Type B pancreatic cell (in vitro differentiated cells): Measurements from ENCODE around the gene DARS1. TPM values are rescaled to one million over a fixed set of nuclear protein-coding genes. Genes with fewer than 3 reads are reported as not detected.

ENCODE experiments used
- DNase-seq: peaks from one replicate; pipeline ENCODE4 v3.0.0; 2021; ENCODE audit warnings: mixed read lengths; ENCODE audit not compliant: unreplicated experiment; ENCODE audit errors: extremely low spot score
- H3K27ac Mint-ChIP-seq: 2 replicates; pipeline ENCODE4 v1.8.0; 2021; ENCODE audit warnings: mild to moderate bottlenecking, mixed read lengths
- H3K27me3 Mint-ChIP-seq: 2 replicates; pipeline ENCODE4 v1.8.0; 2021; ENCODE audit warnings: mixed read lengths
- H3K36me3 Mint-ChIP-seq: 2 replicates; pipeline ENCODE4 v1.8.0; 2021; ENCODE audit warnings: mixed read lengths
- H3K4me1 Mint-ChIP-seq: one replicate; pipeline ENCODE4 v1.8.0; 2021; ENCODE audit warnings: mixed read lengths; ENCODE audit not compliant: unreplicated experiment
- H3K4me3 Mint-ChIP-seq: 2 replicates; pipeline ENCODE4 v1.8.0; 2021; ENCODE audit warnings: mild to moderate bottlenecking, mixed read lengths
- H3K9me3 Mint-ChIP-seq: 2 replicates; pipeline ENCODE4 v1.8.0; 2021; ENCODE audit warnings: mixed read lengths
- long read RNA-seq: library from polyadenylated mRNA; unstranded; transcript quantifications from one replicate; pipeline ENCODE4 v2.0.0, GENCODE V29; 2020
- total RNA-seq: library from RNA; stranded (reverse); gene quantifications from 2 replicates; pipeline ENCODE4 v1.2.1, GENCODE V29; 2021; ENCODE audit warnings: low replicate concordance
- TF ChIP-seq, protein P1 (sequence below): fragments of 200-600 bp; sonication (generic); conservative IDR thresholded peaks from 2 replicates; pipeline ENCODE4 v1.5.0; 2021; ENCODE audit warnings: antibody characterized with exemption, mild to moderate bottlenecking

Gene DARS1
- 46.0 and 58.4 TPM in 2 replicates for total RNA-seq
- long read RNA-seq, transcript DARS-201 (16 exons, 2,361 nt), result major isoform, 430 of 472 reads
- long read RNA-seq, partial matches to known transcripts, result 25 of 472 reads
- long read RNA-seq, other reads (novel, unspliced or antisense), result 15 of 472 reads

DNA sequence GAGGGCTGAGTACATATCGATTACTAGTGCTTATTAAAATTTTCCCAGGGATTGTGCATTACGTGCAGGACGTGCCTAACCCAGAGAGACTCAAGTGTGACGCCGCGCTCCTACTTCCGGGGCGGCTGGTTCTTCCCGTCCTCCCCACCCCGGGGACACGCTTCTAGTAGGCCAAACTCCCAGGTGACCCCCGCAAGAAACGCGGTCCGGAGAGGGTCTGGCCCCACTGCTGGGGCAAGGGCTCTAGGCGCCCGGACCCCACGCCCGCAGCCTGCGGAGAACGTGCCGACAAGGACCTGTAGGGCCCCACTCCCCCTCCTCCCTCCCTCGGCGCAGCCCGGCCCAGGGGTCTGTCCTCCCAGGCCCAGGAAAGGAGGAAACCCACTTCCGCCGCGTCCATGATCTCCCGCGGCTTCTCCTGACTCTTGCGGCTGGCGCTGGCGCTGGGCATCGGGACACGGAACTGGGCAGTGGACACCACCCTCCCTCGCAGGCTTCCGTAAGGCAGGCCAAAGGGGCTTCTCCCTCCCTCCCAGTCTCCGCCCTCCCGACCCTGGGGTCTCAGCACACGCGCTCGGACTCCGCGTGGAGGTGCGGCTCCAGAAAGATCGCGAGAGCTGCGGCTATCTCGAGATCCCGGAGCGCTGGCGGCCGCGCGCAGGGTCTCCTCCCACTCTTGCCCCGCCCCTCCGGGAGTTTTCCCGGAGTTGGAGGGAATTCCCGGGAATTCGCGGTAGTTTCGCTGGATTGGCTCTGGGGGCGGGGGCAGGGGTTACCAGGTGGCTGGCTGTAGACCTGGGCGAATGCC is at the start of gene DARS1:
TSS of gene DARS1 (minus strand) at position 609 of the 808 bp plus-strand sequence. CDS start at position 451, 158 bp downstream.
- Mint-ChIP-seq H3K4me1 (peaks cover 9% of the 10 kb centered on the region), H3K4me3 (peak within 1 kb of the TSS; percentile 97), H3K27me3 (no peaks in the 10 kb centered on the region), H3K9me3 (no peaks in the 10 kb centered on the region), H3K27ac (peak within 1 kb of the TSS; percentile 97), H3K36me3 (peaks cover 3% of the 10 kb centered on the region)
- TF ChIP-seq, protein P1, sequence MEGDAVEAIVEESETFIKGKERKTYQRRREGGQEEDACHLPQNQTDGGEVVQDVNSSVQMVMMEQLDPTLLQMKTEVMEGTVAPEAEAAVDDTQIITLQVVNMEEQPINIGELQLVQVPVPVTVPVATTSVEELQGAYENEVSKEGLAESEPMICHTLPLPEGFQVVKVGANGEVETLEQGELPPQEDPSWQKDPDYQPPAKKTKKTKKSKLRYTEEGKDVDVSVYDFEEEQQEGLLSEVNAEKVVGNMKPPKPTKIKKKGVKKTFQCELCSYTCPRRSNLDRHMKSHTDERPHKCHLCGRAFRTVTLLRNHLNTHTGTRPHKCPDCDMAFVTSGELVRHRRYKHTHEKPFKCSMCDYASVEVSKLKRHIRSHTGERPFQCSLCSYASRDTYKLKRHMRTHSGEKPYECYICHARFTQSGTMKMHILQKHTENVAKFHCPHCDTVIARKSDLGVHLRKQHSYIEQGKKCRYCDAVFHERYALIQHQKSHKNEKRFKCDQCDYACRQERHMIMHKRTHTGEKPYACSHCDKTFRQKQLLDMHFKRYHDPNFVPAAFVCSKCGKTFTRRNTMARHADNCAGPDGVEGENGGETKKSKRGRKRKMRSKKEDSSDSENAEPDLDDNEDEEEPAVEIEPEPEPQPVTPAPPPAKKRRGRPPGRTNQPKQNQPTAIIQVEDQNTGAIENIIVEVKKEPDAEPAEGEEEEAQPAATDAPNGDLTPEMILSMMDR, result no peak
- DNase-seq, result peak; percentile 94

DNA sequence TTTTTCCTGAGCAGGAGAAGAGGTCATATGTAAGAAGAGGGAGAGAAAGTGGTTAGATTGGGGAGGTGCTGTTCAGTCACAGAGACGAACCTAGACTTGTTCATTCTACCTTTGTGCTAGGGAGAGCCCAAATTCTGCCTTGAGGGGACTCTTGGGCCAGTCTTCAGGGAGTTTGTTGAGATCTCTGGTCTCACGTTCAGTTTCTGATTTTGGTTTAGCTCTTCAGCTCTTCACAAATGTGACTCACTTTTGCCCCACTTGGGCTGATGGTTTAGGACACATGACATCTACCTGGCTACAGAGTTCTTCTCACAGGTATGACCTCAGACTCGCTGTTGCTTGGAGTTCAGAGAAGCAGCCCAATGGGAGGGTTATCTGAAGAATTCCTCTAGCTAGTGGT is 49.2 kb upstream of the DARS1 start:
- DNase-seq, result no peak
- Mint-ChIP-seq H3K27ac (no peak overlapping the region), H3K36me3 (no peaks in the 10 kb centered on the region), H3K4me1 (peaks cover 19% of the 10 kb centered on the region), H3K9me3 (no peaks in the 10 kb centered on the region), H3K27me3 (peaks cover 10% of the 10 kb centered on the region), H3K4me3 (no peak overlapping the region)
- TF ChIP-seq, protein P1, result no peak

DNA sequence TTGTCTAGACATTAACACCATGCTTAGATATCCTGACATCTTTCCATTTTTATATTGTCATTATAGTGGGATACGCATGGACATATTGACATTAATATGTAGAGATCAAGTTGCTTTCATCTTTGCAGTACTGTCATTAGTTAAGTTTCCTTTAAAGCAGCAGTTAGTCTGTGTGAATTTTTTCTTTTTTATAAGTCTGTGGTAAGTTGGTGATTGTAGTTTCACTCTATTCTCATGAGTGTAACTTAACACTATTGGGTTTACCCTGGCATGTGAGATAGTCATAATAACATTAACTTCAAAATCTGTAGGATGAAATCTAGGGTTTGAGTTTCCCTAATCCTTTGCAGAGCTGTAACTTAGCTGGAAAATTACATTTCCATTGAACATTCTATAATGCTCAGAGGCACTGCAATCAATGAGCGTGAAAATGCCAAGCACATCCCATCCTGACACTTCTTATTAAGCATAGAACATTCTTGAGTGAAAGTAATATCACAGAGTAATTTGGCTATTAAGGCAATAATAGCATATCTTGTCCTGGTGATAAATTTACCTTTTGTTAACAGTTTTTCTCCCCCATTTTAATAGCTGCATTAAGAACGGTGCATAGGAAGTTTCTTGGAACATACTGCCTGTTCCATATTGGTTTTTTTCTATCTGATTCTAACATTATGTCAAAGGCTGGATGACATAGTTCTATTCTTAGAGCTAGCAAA is 47.5 kb upstream of the DARS1 start:
- peaks cover 6% of the 10 kb centered on the region for H3K27me3 Mint-ChIP-seq
- H3K4me1 Mint-ChIP-seq, result peaks cover 19% of the 10 kb centered on the region
- no peak overlapping the region for H3K4me3 Mint-ChIP-seq
- no peak overlapping the region for H3K27ac Mint-ChIP-seq
- DNase-seq, result no peak
- H3K9me3 Mint-ChIP-seq, result no peaks in the 10 kb centered on the region
- TF ChIP-seq, protein P1, result no peak
- H3K36me3 Mint-ChIP-seq, result no peaks in the 10 kb centered on the region

DNA sequence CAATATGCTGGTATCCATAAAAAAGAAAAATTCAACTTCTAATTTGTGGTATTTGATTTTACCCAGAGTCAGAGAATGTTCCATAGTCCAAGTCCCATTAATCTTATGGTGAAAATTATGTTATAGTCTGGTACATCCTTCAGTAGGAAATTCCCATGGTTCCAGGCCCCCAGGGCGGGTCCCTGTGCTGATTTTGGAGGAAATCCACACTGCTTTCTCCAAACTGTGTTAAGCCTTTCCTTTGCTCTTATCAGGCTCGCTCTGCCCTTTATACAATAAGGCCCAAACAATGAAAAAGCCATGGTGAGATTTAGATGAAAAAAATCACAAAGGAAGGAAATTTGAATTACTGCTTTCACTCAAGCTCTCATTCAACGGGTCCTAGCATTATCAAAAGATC is 46.8 kb upstream of the DARS1 start:
- TF ChIP-seq, protein P1, result no peak
- peaks cover 6% of the 10 kb centered on the region for H3K27me3 Mint-ChIP-seq
- peaks cover 24% of the 10 kb centered on the region for H3K4me1 Mint-ChIP-seq
- H3K27ac Mint-ChIP-seq, result no peak overlapping the region
- DNase-seq, result no peak
- no peak overlapping the region for H3K4me3 Mint-ChIP-seq
- no peaks in the 10 kb centered on the region for H3K9me3 Mint-ChIP-seq
- no peaks in the 10 kb centered on the region for H3K36me3 Mint-ChIP-seq

DNA sequence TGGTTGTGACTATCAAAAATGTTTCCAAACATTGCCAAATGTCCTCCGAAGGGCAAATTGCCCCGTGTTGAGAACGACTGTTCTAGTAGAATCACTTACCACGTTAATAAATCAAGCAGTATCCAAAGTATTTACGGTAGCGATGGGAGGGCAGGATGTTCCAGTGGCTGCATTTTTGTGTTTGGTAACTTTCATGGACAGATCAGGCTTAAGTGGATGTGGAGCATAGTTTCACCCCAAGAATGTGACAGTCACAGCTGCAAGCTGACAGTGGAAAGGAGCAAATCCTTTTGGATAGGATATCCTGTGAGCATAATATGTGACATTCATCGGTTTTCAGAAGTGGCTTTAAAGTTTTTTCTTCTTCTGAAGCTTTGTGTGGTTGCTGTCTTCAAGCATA is 46.3 kb upstream of the DARS1 start:
- no peak overlapping the region for H3K4me3 Mint-ChIP-seq
- DNase-seq, result no peak
- TF ChIP-seq, protein P1, result no peak
- peaks cover 24% of the 10 kb centered on the region for H3K4me1 Mint-ChIP-seq
- H3K9me3 Mint-ChIP-seq, result no peaks in the 10 kb centered on the region
- no peaks in the 10 kb centered on the region for H3K36me3 Mint-ChIP-seq
- H3K27ac Mint-ChIP-seq, result no peak overlapping the region
- peaks cover 6% of the 10 kb centered on the region for H3K27me3 Mint-ChIP-seq
